Femur (tissue), 1 donor: ENCODE data around the gene UNC13C.
A peak's percentile ranks its signal among the peaks of the same experiment; 100 is the strongest.

ENCODE experiments used
- DNase-seq: peaks from one replicate; pipeline ENCODE4 v3.0.0-alpha.2; 2017

The UNC13C gene

DNA sequence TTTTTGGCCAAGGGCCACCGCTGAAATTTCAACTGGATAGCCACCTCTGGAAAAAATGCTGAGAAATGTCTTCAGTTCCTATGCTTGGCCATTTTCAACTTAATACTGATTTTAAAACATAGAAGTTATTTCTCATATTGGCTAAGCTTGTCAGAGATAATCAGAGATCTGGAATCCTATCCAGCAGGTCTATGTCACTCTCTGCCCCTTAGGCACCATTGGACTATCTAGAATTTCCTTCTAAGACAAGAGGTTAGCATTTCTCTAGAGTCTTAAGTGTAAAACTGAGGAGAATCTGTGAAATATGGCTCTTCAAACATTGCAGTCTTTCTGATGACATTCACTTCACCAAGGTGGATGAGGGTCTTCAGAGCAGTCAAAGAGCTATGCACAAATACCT, 597.3 kb downstream of the UNC13C start:
- DNase-seq: no peak

- DNase-seq: no peak
Measured at GRCh38 chr15:54576298-54576935, 598.2 kb downstream of the UNC13C start.

DNA sequence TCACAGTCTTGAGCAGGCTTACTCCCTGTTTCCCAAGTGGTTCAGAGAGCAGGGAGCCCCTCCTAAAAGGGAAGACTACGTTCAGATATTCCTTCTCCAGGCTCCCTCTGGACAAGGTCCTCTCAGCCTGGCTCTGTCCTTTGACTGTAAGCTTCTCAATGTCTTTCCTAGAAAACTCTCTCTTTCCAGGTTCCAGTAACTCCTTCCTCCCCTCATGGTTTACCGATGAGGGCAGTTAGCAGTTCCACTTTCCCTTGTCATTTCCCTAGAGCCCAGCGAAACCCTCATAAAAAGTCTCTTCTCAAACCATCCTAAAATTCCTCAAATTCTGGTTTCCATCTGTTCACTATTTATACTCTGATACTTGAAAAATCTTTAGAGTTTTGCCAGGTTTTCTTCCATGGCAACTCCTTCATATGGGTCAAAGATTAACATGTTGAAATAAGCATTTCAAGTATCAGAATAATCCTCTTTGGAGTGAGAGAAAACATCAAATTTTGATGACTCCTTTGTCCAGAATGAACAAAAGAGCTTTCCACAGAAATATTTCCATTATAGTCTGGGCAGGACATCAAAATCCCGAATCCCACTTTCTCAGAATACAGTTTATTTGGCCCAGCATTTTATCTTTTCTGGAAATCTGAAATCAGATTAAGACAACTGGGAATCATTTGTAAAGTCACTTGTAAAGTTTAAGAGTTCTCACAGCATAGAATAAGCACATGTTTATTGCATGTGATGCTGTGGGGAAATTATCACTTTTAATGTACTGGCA, 599.4 kb downstream of the UNC13C start:
- DNase-seq: peak; percentile 27

DNA sequence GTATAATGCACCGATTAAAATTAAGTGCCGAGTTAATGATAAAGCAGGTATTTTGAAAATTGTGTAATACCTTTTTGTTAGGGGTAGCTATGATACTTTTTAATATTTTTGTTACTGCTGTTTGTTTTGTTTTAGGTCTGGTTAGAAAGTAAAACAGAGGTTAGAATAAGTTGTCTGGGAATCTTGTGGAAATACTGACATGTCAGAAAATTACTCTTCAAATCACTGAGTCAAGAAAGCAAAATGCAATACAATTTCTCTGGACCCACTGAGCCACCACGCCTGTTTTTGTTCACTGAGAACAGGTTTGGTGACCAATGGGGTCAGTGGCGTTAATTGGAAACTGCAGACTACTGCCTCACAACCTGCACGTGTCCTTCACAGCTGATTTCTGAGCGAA, 601.6 kb downstream of the UNC13C start:
- DNase-seq: no peak

- no peak for DNase-seq
Measured at GRCh38 chr15:54580643-54581042, 602.4 kb downstream of the UNC13C start.

DNA sequence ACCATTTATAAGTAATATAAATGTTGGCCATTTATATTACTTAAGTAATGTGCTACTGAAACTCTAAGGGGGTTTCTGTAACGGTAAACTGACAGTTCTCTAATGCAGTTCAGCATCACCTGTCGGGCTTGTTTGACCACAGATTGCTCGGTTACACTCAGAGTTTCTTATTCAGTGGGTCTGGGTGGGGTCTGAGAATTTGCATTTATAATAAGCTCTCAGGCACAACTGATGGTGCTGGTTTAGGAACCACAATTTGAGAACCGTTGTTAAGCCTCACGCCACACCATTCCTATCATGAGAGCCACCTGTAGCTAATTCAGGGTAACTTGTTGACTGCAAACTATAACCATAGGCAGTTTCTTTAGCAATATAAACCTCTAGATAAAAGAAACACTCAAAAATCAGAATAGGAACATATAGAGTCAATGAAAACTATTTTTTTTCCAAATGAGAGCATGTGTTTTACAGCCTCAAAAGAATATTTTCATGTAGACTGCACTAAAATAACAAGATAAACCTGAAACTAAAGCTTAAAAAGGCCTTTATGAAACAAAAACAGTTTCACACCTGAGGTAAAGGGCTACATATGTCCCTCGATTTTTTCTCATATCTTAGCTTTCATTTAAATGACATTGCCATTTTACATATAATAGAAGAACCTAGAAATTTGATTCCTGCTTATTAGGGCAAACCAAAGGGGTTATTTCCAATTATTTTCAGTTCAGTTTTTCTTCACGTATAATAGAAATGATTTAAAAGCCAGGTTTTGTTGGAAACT, 604.8 kb downstream of the UNC13C start:
- DNase-seq: no peak

GRCh38 chr15:54585063-54585462, 606.8 kb downstream of the UNC13C start:
- no peak for DNase-seq

DNA sequence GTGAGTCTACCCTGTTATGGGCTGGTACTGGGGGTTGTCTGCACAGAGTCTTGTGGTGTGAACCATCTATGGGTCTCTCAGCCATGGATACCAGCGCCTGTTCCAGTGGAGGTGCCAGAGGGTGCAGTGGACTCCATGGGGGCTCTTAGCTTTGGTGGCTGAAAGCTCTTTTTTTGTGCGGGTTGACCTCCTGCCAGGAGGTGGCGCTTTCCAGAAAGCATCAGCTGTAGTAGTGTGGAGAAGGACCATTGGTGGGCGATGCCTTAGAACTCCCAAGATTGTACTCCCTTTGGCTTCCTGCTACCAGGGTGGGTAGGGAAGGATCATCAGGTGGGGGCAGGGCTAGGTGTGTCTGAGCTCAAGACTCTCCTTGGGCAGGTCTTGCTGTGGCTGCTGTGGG, 615.9 kb downstream of the UNC13C start:
- DNase-seq: no peak

- DNase-seq: no peak
Measured at GRCh38 chr15:54599386-54599785, 621.1 kb downstream of the UNC13C start.

DNA sequence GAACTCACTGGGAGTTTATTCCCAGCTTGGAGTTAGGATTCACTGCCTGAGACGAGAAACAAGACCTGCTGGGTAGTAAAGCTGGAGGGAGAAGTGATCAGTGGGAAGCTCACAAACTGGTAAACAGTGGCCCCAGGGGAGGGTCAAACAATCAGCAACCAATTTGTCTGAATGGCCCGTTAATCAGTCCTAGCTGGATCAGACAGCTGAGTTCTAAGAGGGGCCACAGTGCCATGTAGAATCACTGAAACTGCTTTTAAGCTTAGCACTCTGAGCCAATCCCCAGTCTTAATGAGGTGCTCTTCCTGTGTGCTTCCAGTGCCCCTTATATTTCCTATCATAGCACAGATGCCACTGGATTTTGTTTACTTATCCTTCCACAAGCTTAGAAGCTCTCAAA, 626.8 kb downstream of the UNC13C start:
- no peak for DNase-seq

- no peak for DNase-seq
Measured at GRCh38 chr15:54605556-54605955, 627.3 kb downstream of the UNC13C start.

GRCh38 chr15:54608876-54609835, 630.9 kb downstream of the UNC13C start:
- DNase-seq: no peak

GRCh38 chr15:54618120-54618519, 639.9 kb downstream of the UNC13C start:
- DNase-seq: no peak

DNA sequence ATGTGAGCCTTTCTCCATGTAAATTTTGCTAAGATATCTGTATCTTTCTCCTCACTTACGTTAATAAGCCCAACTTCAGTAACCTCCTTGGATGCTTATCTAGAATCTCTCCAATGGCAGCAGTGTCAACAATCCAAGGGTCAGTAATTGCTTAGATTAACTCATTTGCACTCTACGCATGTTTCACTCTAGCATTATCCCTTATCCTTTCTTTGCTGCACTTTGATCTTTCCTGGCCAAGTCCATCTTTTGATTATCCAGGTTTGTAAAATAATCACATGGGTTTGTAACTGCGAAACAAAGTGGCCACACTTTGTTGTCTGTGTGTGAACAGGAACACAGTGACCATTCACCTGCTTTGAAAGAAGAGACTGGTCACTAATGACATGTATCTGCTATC, 640.9 kb downstream of the UNC13C start:
- no peak for DNase-seq

DNA sequence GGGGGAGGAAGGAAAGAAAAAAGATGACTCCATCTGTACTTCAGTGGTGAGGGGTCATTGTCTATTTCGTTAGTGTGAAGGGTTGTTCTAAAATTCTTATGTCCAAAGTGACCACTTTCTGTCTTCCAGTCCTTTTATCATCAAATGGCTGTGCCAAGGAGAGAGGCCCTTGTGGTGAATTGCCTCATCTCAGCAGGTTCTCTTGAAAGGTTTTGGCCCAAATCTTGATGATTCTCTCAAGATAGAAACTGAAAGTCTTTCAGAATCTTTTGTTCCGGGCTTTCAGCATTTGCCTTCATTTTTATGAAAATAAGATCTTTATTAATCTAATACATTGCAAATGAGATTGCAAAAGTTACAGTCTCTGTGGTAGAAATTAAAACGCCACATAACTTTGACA, 642.7 kb downstream of the UNC13C start:
- DNase-seq: no peak

DNA sequence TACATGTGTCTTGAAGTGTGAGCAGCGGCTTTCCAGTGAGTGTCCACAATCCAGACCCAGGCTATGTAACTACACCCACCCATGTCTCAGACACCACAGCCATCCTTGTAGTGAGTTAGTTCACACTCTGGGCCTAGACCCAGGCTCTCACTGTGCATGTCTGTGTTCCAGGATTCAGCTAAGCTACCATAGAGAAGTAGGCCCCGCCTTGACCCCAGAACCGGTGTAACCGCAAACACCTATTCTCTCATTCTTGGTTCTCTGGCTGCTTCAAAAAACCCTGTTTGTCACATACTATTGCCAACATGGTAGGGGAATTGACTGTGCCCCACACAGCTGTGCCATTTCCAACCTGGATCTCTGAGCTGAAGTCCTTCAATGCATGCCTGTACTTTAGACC, 657.9 kb downstream of the UNC13C start:
- no peak for DNase-seq

DNA sequence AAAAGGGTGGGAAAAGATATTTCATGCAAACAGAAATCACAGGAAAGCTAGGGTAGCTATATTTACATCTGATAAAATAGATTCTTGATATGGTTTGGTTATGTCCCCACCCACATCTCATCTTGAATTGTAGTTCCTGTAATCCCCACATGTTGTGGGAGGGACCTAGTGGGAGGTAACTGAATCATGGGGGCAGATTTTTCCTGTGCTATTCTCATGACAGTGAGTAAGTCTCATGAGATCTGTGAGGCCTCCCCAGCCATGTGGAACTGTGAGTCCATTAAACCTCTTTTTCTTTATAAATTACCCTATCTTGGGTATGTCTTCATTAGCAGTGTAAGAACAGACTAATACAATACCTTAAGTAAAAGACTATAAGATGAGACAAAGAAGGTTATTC, 660.4 kb downstream of the UNC13C start:
- no peak for DNase-seq

DNA sequence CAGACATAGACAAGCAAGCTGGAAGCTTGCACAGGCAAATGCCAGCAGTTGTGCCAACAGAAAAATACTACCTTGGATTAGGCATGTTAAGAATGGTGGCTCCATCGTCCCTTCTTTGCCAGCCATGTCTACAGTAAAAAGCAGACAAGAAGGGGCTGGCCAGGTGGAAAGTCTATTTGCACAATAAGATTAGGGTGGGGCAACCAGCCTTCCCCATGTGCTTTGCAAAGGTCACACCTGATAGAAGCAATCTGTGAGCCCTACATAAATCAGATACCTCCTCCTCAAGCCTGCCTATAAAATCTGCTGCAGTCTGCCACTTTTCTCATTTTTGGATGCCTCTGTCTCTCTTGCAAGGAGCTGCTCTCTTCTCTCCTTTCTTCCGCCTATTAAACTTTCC, 662.6 kb downstream of the UNC13C start:
- DNase-seq: no peak

DNA sequence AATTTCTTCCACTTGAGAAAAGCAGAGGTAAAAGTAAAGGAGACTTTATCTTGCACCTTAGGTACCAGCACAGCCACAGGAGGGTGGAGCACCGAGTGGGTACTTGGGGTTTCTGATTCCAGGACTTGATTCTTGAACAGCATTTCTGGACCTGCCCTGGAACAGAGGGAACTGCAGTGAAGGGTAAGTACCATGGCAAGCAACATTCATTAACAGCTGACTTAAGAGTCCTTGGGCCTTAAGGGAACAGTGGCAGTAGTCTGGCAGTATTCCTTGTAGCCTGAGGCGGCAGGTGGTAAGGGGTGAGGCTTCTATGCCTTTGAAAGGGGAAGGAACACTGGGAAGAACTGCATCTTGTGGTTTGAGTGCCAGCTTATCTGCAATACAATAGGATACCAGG, 666.6 kb downstream of the UNC13C start:
- no peak for DNase-seq

- no peak for DNase-seq
Measured at GRCh38 chr15:54659646-54660045, 681.4 kb downstream of the UNC13C start.

- DNase-seq: no peak
Measured at GRCh38 chr15:54660356-54660755, 682.1 kb downstream of the UNC13C start.

DNA sequence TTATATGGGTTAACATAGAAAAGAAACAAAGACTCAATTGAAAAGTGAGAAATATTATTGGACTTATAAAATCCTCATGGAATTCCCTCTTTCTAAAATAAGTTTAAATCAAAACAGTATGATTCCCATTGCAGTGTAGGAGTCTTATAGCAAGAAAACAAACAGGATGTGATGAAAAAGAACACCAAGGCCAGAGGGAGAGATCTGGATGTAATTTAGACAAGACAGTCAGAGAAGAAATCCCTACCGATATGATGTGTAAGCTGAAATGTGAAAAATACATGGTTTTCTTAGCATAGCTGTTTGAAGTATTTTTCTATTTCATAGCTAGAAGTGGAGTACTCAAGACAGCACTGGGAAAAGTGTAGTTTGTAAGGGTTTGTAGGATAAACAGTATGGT, 697.0 kb downstream of the UNC13C start:
- DNase-seq: no peak

DNA sequence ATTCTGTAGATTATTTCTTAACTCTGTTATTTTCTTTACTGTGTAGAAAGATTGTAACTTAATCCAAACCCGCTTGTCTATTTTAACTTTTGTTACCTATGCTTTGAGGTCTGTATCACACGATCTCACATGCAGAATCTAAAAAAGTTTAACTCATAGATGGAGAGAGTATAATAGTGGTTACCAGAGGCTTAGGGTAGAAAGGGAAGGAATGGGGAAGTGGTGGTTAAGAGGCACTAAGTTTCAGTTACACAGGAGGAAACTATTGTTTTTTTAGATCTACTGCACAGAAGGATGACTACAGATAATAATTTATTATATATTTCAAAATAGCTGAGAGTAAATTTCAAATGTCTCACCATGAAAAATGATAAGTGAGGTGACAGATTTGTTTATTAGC, 703.3 kb downstream of the UNC13C start:
- no peak for DNase-seq
